Parathyroid adenoma (tissue), 2 donors: ENCODE results near the gene NBDY.
A peak's percentile ranks its signal among the peaks of the same experiment; 100 is the strongest.

ENCODE experiments used
- H2AFZ ChIP-seq: fragments of 300-600 bp; sonication (generic); one replicate; pipeline ENCODE4 v1.7.0; 2017; ENCODE audit warnings: antibody characterized with exemption, mild to moderate bottlenecking
- H3K27ac ChIP-seq: fragments of 300-600 bp; sonication (generic); one replicate; pipeline ENCODE4 v1.7.0; 2017
- H3K27me3 ChIP-seq: fragments of 300-600 bp; sonication (generic); one replicate; pipeline ENCODE4 v1.7.0; 2017; ENCODE audit warnings: low read length; ENCODE audit not compliant: control insufficient read depth, insufficient read depth
- H3K36me3 ChIP-seq: fragments of 300-600 bp; sonication (generic); one replicate; pipeline ENCODE4 v1.7.0; 2017; ENCODE audit warnings: low read length; ENCODE audit not compliant: control insufficient read depth, insufficient read depth
- H3K4me1 ChIP-seq: fragments of 300-600 bp; sonication (generic); one replicate; pipeline ENCODE4 v1.7.0; 2017; ENCODE audit warnings: control low read depth
- H3K4me2 ChIP-seq: fragments of 300-600 bp; sonication (generic); one replicate; pipeline ENCODE4 v1.7.0; 2017; ENCODE audit warnings: low read length
- H3K4me3 ChIP-seq: fragments of 300-600 bp; sonication (generic); one replicate; pipeline ENCODE4 v1.7.0; 2017; ENCODE audit warnings: low read depth, low read length
- H3K79me2 ChIP-seq: fragments of 300-600 bp; sonication (generic); one replicate; pipeline ENCODE4 v1.7.0; 2017; ENCODE audit warnings: control low read depth
- H3K9ac ChIP-seq: fragments of 300-600 bp; sonication (generic); one replicate; pipeline ENCODE4 v1.7.0; 2017; ENCODE audit warnings: mild to moderate bottlenecking
- H3K9me3 ChIP-seq: fragments of 300-600 bp; sonication (generic); one replicate; pipeline ENCODE4 v1.7.0; 2017; ENCODE audit warnings: low read length; ENCODE audit not compliant: control insufficient read depth
- CTCF ChIP-seq: fragments of 300-600 bp; sonication (generic); IDR thresholded peaks from one replicate; pipeline ENCODE4 v1.7.0; 2017; ENCODE audit warnings: antibody characterized with exemption, mild to moderate bottlenecking
- donor health status: primary hyperparathyroidism.

Gene NBDY

GRCh38 chrX:56800801-56801200 lies 71.8 kb downstream of the NBDY start:
- Histone ChIP-seq H3K9ac (no peak overlapping the region), H3K9me3 (no peaks in the 10 kb centered on the region)
- no peak for TF ChIP-seq CTCF

GRCh38 chrX:56802428-56802827 lies 73.4 kb downstream of the NBDY start:
- no peak overlapping the region for H2AFZ ChIP-seq
- H3K79me2 ChIP-seq, result peaks cover 2% of the 10 kb centered on the region
- TF ChIP-seq CTCF, result no peak
- H3K9ac ChIP-seq, result no peak overlapping the region
- H3K4me2 ChIP-seq, result no peak overlapping the region
- H3K4me1 ChIP-seq, result peaks cover 17% of the 10 kb centered on the region
- H3K9me3 ChIP-seq, result no peaks in the 10 kb centered on the region
- no peak overlapping the region for H3K27ac ChIP-seq
- no peak overlapping the region for H3K4me3 ChIP-seq
- no peaks in the 10 kb centered on the region for H3K36me3 ChIP-seq
- H3K27me3 ChIP-seq, result no peaks in the 10 kb centered on the region

More at GRCh38 chrX:56800801-56801200, 71.8 kb downstream of the NBDY start:
- H3K27ac ChIP-seq, result no peak overlapping the region
- H2AFZ ChIP-seq, result no peak overlapping the region
- H3K4me2 ChIP-seq, result no peak overlapping the region
- peaks cover 17% of the 10 kb centered on the region for H3K4me1 ChIP-seq
- no peak overlapping the region for H3K4me3 ChIP-seq
- H3K79me2 ChIP-seq, result peaks cover 2% of the 10 kb centered on the region
- no peaks in the 10 kb centered on the region for H3K36me3 ChIP-seq
- H3K27me3 ChIP-seq, result no peaks in the 10 kb centered on the region

- no peak overlapping the region for H3K4me3 ChIP-seq
- H3K27ac ChIP-seq, result peak overlapping the region; percentile 43
These were observed 74.1 kb downstream of the NBDY start for GRCh38 chrX:56802921-56803849.

GRCh38 chrX:56803850-56804681 lies 75.0 kb downstream of the NBDY start:
- Histone ChIP-seq H3K27me3 (no peaks in the 10 kb centered on the region), H3K27ac (peak overlapping the region; percentile 43), H2AFZ (no peak overlapping the region), H3K36me3 (no peaks in the 10 kb centered on the region), H3K9me3 (no peaks in the 10 kb centered on the region), H3K79me2 (peaks cover 2% of the 10 kb centered on the region), H3K4me1 (peaks cover 6% of the 10 kb centered on the region), H3K4me2 (no peak overlapping the region), H3K9ac (no peak overlapping the region), H3K4me3 (no peak overlapping the region)
- no peak for TF ChIP-seq CTCF

More at GRCh38 chrX:56802921-56803849, 74.1 kb downstream of the NBDY start:
- Histone ChIP-seq H3K27me3 (no peaks in the 10 kb centered on the region), H3K36me3 (no peaks in the 10 kb centered on the region), H3K9me3 (no peaks in the 10 kb centered on the region), H3K9ac (no peak overlapping the region), H2AFZ (peak overlapping the region; percentile 6), H3K4me1 (peaks cover 12% of the 10 kb centered on the region), H3K79me2 (peaks cover 2% of the 10 kb centered on the region), H3K4me2 (no peak overlapping the region)
- TF ChIP-seq CTCF, result peak; percentile 41
